ENCODE measurements around the gene TMC8.

TMC8 gene

GRCh38 chr17:78184351-78184750 is 53.8 kb downstream of the TMC8 start:
- no peak for DNase-seq

GRCh38 chr17:78184868-78185267 is 54.3 kb downstream of the TMC8 start:
- DNase-seq, result no peak

GRCh38 chr17:78185981-78186691 is 55.6 kb downstream of the TMC8 start:
- peak; percentile 84 for DNase-seq

GRCh38 chr17:78186692-78187595 is 56.4 kb downstream of the TMC8 start, which contains the start of the genes AFMID and TK1:
AFMID (plus strand) TSS chr17:78187362; CDS start chr17:78187371, 9 bp downstream.
TK1 (minus strand) TSS chr17:78187052; CDS start chr17:78186994, 58 bp downstream.
- peak; percentile 99 for DNase-seq

Measured in hematopoietic multipotent progenitor cell treated with erythropoietin and hydrocortisone succinate and interleukin-3 and kit ligand, for 4 days (in vitro differentiated cells).